Esophagus muscularis mucosa (tissue), 3 donors: Measurements from ENCODE around the gene SLC30A1.

Source experiments
- POLR2AphosphoS5 ChIP-seq, 2 donors: sonication (generic); formaldehyde crosslinking; IDR thresholded peaks; one replicate each; pipeline ENCODE4 v1.6.1; 2017; ENCODE audit warnings: antibody characterized with exemption in 2 of 2
- TF ChIP-seq, protein P1 (sequence below), 3 experiments: fragments of 200-600 bp in 2 of 3; fragments of 450-650 bp in 1 of 3; sonication (generic) in 2 of 3; IDR thresholded peaks; one replicate each; pipeline ENCODE4 v1.5.1; 2017 to 2019; ENCODE audit warnings: antibody characterized with exemption in 3 of 3, mild to moderate bottlenecking in 2 of 3, moderate library complexity in 1 of 3

DNA sequence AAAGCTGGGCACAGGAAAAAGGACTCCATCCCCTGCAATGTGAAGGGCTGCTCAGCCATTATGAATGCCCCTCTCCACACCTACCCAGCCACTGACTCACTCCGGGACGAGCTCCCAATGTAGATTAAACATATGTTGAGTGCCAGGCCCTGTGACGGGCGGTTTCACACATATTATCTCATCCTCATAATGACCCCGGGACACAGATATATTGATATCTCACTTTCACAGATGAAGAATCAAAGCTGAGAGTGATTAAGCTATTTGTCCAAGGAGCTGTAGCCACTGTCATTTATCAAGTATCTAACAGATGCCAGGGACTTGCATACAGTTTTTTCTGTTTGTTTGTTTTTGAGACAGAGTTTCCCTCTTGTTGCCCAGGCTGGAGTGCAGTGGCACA lies 35.0 kb upstream of the SLC30A1 start:
- TF ChIP-seq, protein P1, sequence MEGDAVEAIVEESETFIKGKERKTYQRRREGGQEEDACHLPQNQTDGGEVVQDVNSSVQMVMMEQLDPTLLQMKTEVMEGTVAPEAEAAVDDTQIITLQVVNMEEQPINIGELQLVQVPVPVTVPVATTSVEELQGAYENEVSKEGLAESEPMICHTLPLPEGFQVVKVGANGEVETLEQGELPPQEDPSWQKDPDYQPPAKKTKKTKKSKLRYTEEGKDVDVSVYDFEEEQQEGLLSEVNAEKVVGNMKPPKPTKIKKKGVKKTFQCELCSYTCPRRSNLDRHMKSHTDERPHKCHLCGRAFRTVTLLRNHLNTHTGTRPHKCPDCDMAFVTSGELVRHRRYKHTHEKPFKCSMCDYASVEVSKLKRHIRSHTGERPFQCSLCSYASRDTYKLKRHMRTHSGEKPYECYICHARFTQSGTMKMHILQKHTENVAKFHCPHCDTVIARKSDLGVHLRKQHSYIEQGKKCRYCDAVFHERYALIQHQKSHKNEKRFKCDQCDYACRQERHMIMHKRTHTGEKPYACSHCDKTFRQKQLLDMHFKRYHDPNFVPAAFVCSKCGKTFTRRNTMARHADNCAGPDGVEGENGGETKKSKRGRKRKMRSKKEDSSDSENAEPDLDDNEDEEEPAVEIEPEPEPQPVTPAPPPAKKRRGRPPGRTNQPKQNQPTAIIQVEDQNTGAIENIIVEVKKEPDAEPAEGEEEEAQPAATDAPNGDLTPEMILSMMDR (IDR thresholded peaks at IDR 0.05), result no peak
- no peak for TF ChIP-seq POLR2AphosphoS5 (IDR thresholded peaks at IDR 0.05)
